ENCODE results near the gene WDTC1.

WDTC1 gene

GRCh38 chr1:27303509-27303908 lies 69.1 kb downstream of the WDTC1 start:
- DNase-seq = no peak

GRCh38 chr1:27306071-27306470 lies 71.6 kb downstream of the WDTC1 start:
- DNase-seq = no peak

- DNase-seq = no peak
Measured at GRCh38 chr1:27306892-27307761, 72.7 kb downstream of the WDTC1 start.

GRCh38 chr1:27307874-27308598 lies 73.6 kb downstream of the WDTC1 start:
- no peak for DNase-seq

GRCh38 chr1:27314169-27314568 lies 79.7 kb downstream of the WDTC1 start:
- no peak for DNase-seq

GRCh38 chr1:27314737-27315136 lies 80.3 kb downstream of the WDTC1 start:
- no peak for DNase-seq

GRCh38 chr1:27316860-27317259 lies 82.4 kb downstream of the WDTC1 start:
- DNase-seq = no peak

- no peak for DNase-seq
Measured at GRCh38 chr1:27318136-27318535, 83.7 kb downstream of the WDTC1 start.

- no peak for DNase-seq
Measured at GRCh38 chr1:27318596-27318995, 84.2 kb downstream of the WDTC1 start.

- DNase-seq = peak; percentile 97 to 98
Measured at GRCh38 chr1:27321813-27322568, 87.6 kb downstream of the WDTC1 start, which contains the start of gene TMEM222. TMEM222 (plus strand) TSS chr1:27322163; CDS start chr1:27322198, 35 bp downstream.

GRCh38 chr1:27322569-27323240 lies 88.3 kb downstream of the WDTC1 start:
- DNase-seq = peak in 1 of 2 experiments; percentile 26

GRCh38 chr1:27325286-27325685 lies 90.9 kb downstream of the WDTC1 start:
- DNase-seq = no peak

GRCh38 chr1:27327964-27328363 lies 93.5 kb downstream of the WDTC1 start:
- no peak for DNase-seq

GRCh38 chr1:27330786-27331185 lies 96.4 kb downstream of the WDTC1 start:
- DNase-seq = no peak

- no peak for DNase-seq
Measured at GRCh38 chr1:27331426-27331825, 97.0 kb downstream of the WDTC1 start.

- DNase-seq = no peak
Measured at GRCh38 chr1:27331922-27332321, 97.5 kb downstream of the WDTC1 start.

- DNase-seq = peak; percentile 63 to 73
Measured at GRCh38 chr1:27332536-27333281, 98.3 kb downstream of the WDTC1 start.

GRCh38 chr1:27333717-27334279 lies 99.4 kb downstream of the WDTC1 start:
- DNase-seq = no peak

- no peak for DNase-seq
Measured at GRCh38 chr1:27335506-27336422, 101.3 kb downstream of the WDTC1 start.

GRCh38 chr1:27336756-27337155 lies 102.3 kb downstream of the WDTC1 start:
- DNase-seq = no peak
